ENCODE measurements around the gene MYO18A. TPM values are rescaled to one million over a fixed set of nuclear protein-coding genes. Genes with fewer than 3 reads are reported as not detected.

Gene MYO18A
- total and polyA plus RNA-seq, 2 of the 4 experiments (the other 2 are of a cell fraction): 22.4 to 39.1 TPM

DNA sequence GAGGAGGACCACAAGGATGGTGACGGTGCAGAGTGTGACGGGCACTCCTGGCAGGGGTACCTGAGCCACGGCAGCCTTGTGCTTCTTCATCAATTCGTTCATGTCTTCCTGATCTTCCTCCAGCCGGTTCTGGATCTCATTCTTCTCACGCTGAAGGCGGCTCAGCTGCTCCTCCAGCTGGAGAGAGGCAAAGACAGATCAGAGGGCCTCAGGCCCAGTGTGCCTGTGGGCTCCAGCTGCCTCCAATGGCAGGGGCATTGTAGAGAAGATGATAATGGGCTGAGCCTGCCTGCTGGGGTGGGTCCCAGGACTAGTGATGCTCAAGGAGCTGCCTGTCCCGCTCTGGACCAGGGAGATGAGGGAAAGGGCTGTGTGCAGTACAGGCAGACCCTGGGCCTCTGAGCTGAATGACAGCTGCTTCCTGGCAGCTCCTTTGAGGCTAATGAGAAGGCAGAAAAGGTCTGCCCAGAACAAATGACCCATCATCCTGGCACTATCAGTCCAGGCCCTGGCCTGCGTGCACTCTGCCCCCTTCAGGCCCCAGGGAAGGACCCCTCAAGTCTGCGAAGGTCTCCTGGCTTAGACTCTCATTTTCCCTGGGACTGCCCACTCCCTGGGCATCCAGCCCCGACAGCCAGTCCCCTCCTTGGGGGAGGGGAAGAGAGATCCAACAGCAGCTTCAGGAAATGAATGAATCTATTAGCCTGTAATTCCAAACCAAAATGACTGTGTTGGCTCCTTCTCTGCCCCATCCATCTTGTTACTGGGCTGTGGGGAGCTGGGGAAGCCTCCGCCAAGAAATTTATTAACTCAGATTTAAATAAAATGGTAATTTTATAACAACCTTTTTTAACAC is 89.2 kb downstream of the MYO18A start:
- Histone ChIP-seq H3K4ac (ENCODE audit: low read depth, low read length) (no peak overlapping the region), H3K4me1 (ENCODE audit: control insufficient read depth, insufficient read depth, low read length) (no peaks in the 10 kb centered on the region), H2AK5ac (ENCODE audit: low read depth, low read length) (no peak overlapping the region), H3K9me1 (ENCODE audit: insufficient read depth, low read length) (no peaks in the 10 kb centered on the region), H2BK15ac (ENCODE audit: low read depth, low read length) (no peak overlapping the region), H3K14ac (replicated peaks; ENCODE audit: low read depth, low read length) (no peak overlapping the region), H3K36me3 (ENCODE audit: control insufficient read depth, insufficient read depth, low read length) (peaks cover 78% of the 10 kb centered on the region), H2AFZ (replicated peaks; ENCODE audit: low read length, poor library complexity) (no peak overlapping the region), H3K9ac (ENCODE audit: low read depth, low read length) (no peak overlapping the region), H3K4me2 (ENCODE audit: low read depth, low read length) (no peak overlapping the region), H4K5ac (ENCODE audit: low read depth, low read length) (no peak overlapping the region), H3K56ac (ENCODE audit: extremely low read depth, insufficient read depth, low read length) (no peak overlapping the region), H2BK120ac (ENCODE audit: low read depth, low read length) (no peak overlapping the region), H2BK20ac (ENCODE audit: low read depth, low read length) (no peak overlapping the region), H4K91ac (ENCODE audit: insufficient read depth, low read depth, low read length) (no peak overlapping the region), H2AK9ac (replicated peaks; ENCODE audit: low read depth, low read length, poor library complexity) (no peak overlapping the region), H3K18ac (ENCODE audit: low read depth, low read length) (no peak overlapping the region), H3K9me3 (ENCODE audit: control insufficient read depth, insufficient read depth, low read length) (no peaks in the 10 kb centered on the region), H3K23ac (ENCODE audit: low read depth, low read length) (no peak overlapping the region), H4K20me1 (ENCODE audit: insufficient read depth, low read length) (no peaks in the 10 kb centered on the region; the same call in 1 of the 2 replicates), H3K79me1 (ENCODE audit: low read depth in 1 of 2, low read length in 2 of 2) (no peaks in the 10 kb centered on the region), H4K8ac (ENCODE audit: low read depth in 2 of 2, low read length in 2 of 2) (no peak overlapping the region), H2BK5ac (ENCODE audit: low read depth, low read length, poor library complexity, severe bottlenecking) (no peak overlapping the region), H3K27me3 (ENCODE audit: control insufficient read depth, insufficient read depth, low read length) (no peaks in the 10 kb centered on the region), H3K27ac (ENCODE audit: insufficient read depth, low read length) (no peak overlapping the region), H3K4me3 (ENCODE audit: insufficient read depth, low read depth, low read length) (no peak overlapping the region)
- ATAC-seq (ENCODE audit: low read depth): no peak
- dilution Hi-C loops (cut with HindIII; ENCODE audit: low sequenced_read_pairs, unreplicated experiment): no loop called here
- in situ Hi-C loops (cut with MboI; ENCODE audit: low sequenced_read_pairs): no loop called here
- BruUV-seq (replicated peaks): no TSS peak
- intact Hi-C loops (cut with micrococcal nuclease): no loop called here
- no peak for DNase-seq
- WGBS, 2 experiments (ENCODE audit: extremely low coverage in 2 of 2, insufficient read length in 1 of 2): 84% methylated on average over 5 of the region's 12 CpGs; no CpG with 5 or more reads in 1 of the 2 experiments
- ChIA-PET CTCF (interaction anchor here (1.1 kb wide), 1 partner anchor 11 kb away, joined by 3 read pairs; no protein-coding TSS in a partner anchor), POLR2A (ENCODE audit: unreplicated experiment) (no interaction called here)
- TF ChIP-seq CTCF (conservative IDR thresholded peaks at IDR 0.05; ENCODE audit: low read depth, low read length): no peak
- TF ChIP-seq CHD1 (IDR thresholded peaks at IDR 0.05; ENCODE audit: low read depth, low read length): no peak
- TF ChIP-seq FOS (IDR thresholded peaks at IDR 0.05; ENCODE audit: low read depth, low read length): no peak
- no peak for TF ChIP-seq MAFK (IDR thresholded peaks at IDR 0.05; ENCODE audit: low read depth, low read length)
- TF ChIP-seq USF2 (IDR thresholded peaks at IDR 0.05; ENCODE audit: low read depth, low read length): no peak
- no peak for TF ChIP-seq ELK1 (IDR thresholded peaks at IDR 0.05; ENCODE audit: borderline replicate concordance, low read depth, low read length)
- no peak for TF ChIP-seq BHLHE40 (IDR thresholded peaks at IDR 0.05; ENCODE audit: low read depth, low read length)
- no peak for TF ChIP-seq POLR2A (IDR thresholded peaks at IDR 0.05; ENCODE audit: low read depth, low read length)

All from IMR-90 (cell line).